Testis (tissue), 3 donors: Measurements from ENCODE around the gene KLHDC7B. TPM values are rescaled to one million over a fixed set of nuclear protein-coding genes. Genes with fewer than 3 reads are reported as not detected.
A peak's percentile ranks its signal among the peaks of the same experiment; 100 is the strongest.

Experiments used
- DNase-seq: peaks from one replicate; pipeline ENCODE4 v3.0.0-alpha.2; 2019
- H3K27ac ChIP-seq, 2 donors: fragments of 200-600 bp; sonication (generic); one replicate each; pipeline ENCODE4 v1.5.1; 2019
- H3K27me3 ChIP-seq: fragments of 200-600 bp; sonication (generic); one replicate; pipeline ENCODE4 v1.5.1; 2019
- H3K36me3 ChIP-seq: fragments of 200-600 bp; sonication (generic); one replicate; pipeline ENCODE4 v1.5.1; 2017; ENCODE audit warnings: low read depth; ENCODE audit errors: missing control alignments
- H3K4me1 ChIP-seq: fragments of 200-600 bp; sonication (generic); one replicate; pipeline ENCODE4 v1.5.1; 2019
- H3K4me3 ChIP-seq, 2 donors: fragments of 200-600 bp; sonication (generic); one replicate each; pipeline ENCODE4 v1.5.1; 2017 to 2019
- H3K9me3 ChIP-seq: fragments of 200-600 bp; sonication (generic); one replicate; pipeline ENCODE4 v1.5.1; 2017
- POLR2A ChIP-seq: fragments of 450-650 bp; IDR thresholded peaks from one replicate; pipeline ENCODE4 v1.6.1; 2017; ENCODE audit warnings: antibody characterized with exemption, mild to moderate bottlenecking, moderate library complexity
- WGBS, 2 donors: methylation state at CpG; one replicate each; pipeline ENCODE4 v1.1.5; 2018; 5-methylcytosine and 5-hydroxymethylcytosine counted together
- intact Hi-C: fragments of 100-400 bp; cut with DNase I; formaldehyde crosslinking; loops from one replicate; pipeline ENCODE4 v1.15.1; 2023; ENCODE audit warnings: low total_unique reads
- polyA plus RNA-seq: library from polyadenylated mRNA; stranded (reverse); fragments of 350-450 nt; fragmentation: Illumina TruSeq; extraction: RNeasy Lipid Tissue Mini Kit (QIAGEN cat#74804); gene quantifications from one replicate; pipeline ENCODE4 v1.2.3, GENCODE V29; 2014; ENCODE audit warnings: low read depth, low replicate concordance; ENCODE audit not compliant: insufficient read depth
- total RNA-seq, 2 donors: library from RNA; depleted of rRNA; stranded (reverse); fragments of >200 nt; gene quantifications; one replicate each; pipeline ENCODE4 v1.2.3, GENCODE V29; 2016
- TF ChIP-seq, protein P1 (sequence below), 3 experiments: fragments of 450-650 bp in 2 of 3; fragments of 200-600 bp in 1 of 3; sonication (generic) in 1 of 3; IDR thresholded peaks; one replicate each; pipeline ENCODE4 v1.5.1; 2016 to 2019; ENCODE audit warnings: antibody characterized with exemption in 3 of 3, mild to moderate bottlenecking in 2 of 3, moderate library complexity in 1 of 3

Gene KLHDC7B
- total and polyA plus RNA-seq, 3 donors from 2014 or later: 0.24 to 0.93 (median 0.51) TPM

DNA sequence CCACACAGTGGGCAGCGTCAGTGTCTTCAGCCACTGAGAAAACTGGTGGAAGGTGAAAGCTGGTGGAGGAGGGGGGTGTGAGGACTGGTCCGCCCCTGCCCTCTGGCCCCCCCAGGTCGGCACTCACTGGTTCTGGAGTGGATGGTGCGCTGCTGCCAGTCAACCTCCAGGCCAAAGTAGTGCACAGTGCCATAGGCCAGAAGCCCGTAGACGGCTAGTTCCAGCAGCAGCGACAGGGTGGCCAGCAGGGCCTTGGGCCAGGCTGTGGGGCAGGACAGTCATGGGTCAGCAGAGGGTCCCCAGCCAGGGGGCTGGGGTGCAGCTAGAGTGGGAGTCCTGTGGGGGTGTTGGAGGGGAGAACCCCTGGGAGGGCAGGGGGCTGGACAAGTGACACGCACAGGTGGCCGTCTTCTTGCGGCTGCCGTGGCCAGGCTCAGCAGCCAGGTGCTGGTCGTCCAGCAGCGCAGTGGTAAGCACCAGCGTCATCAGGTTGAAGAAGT is 40.4 kb upstream of the KLHDC7B start:
- H3K27me3 ChIP-seq: no peaks in the 10 kb centered on the region
- H3K4me1 ChIP-seq: peaks cover 9% of the 10 kb centered on the region
- H3K36me3 ChIP-seq: no peaks in the 10 kb centered on the region
- intact Hi-C loops: no loop called here
- TF ChIP-seq POLR2A: no peak
- TF ChIP-seq, protein P1, sequence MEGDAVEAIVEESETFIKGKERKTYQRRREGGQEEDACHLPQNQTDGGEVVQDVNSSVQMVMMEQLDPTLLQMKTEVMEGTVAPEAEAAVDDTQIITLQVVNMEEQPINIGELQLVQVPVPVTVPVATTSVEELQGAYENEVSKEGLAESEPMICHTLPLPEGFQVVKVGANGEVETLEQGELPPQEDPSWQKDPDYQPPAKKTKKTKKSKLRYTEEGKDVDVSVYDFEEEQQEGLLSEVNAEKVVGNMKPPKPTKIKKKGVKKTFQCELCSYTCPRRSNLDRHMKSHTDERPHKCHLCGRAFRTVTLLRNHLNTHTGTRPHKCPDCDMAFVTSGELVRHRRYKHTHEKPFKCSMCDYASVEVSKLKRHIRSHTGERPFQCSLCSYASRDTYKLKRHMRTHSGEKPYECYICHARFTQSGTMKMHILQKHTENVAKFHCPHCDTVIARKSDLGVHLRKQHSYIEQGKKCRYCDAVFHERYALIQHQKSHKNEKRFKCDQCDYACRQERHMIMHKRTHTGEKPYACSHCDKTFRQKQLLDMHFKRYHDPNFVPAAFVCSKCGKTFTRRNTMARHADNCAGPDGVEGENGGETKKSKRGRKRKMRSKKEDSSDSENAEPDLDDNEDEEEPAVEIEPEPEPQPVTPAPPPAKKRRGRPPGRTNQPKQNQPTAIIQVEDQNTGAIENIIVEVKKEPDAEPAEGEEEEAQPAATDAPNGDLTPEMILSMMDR (IDR thresholded peaks at IDR 0.05): no peak
- no peak overlapping the region for H3K4me3 ChIP-seq
- 89 to 92% methylated on average over 8 to 14 of the region's 14 CpGs for WGBS, 2 donors
- no peaks in the 10 kb centered on the region for H3K9me3 ChIP-seq
- DNase-seq: no peak
- H3K27ac ChIP-seq: no peak overlapping the region

DNA sequence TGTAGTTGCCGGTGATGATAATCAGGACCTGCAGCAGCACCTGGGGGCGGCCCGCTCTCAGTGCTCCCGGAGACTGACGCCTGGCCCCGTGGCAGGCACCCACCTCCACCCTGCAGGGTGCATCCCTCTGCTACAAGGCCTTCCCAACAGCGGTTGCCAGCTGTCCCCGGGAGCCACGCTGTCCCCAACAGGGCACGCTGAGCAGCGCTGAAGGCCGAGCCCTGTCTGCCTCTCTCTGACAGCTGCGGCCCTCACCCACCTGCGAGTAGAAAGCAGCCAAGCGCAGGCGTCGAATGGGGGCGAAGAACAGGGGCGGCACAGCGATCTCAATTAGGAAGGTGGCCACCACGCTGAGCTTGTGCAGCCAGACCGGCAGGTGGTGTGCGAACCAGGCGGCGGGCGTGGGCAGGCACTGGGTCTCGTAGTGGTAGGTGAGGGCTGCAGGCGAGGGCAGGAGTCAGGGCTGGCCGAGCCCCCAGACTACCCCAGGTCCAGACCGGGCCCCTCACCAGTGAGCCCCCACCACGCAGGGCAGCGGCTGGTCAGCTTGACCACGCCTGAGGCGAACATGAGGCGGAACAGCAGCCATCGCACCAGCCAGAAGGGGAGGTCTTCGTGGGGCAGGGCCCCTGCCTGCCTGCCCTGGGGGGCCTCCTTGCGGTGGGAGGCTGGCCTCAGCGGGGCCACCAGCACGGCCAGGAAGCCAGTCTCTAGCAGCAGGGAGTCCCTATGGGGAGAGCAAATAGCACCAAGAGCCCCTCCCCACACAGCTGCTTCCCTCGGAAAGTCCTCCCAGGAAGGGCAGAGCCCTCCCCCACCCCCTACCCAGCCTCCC is 39.7 kb upstream of the KLHDC7B start:
- Histone ChIP-seq H3K4me1 (peaks cover 9% of the 10 kb centered on the region), H3K36me3 (no peaks in the 10 kb centered on the region), H3K9me3 (no peaks in the 10 kb centered on the region), H3K27me3 (no peaks in the 10 kb centered on the region), H3K4me3 (peak overlapping the region in 1 of 2 donors; percentile 81), H3K27ac (no peak overlapping the region)
- 89 to 98% methylated on average over 4 to 41 of the region's 41 CpGs for WGBS, 2 donors
- TF ChIP-seq, protein P1 (IDR thresholded peaks at IDR 0.05): no peak
- no peak for TF ChIP-seq POLR2A
- DNase-seq: no peak
- intact Hi-C loops: no loop called here

DNA sequence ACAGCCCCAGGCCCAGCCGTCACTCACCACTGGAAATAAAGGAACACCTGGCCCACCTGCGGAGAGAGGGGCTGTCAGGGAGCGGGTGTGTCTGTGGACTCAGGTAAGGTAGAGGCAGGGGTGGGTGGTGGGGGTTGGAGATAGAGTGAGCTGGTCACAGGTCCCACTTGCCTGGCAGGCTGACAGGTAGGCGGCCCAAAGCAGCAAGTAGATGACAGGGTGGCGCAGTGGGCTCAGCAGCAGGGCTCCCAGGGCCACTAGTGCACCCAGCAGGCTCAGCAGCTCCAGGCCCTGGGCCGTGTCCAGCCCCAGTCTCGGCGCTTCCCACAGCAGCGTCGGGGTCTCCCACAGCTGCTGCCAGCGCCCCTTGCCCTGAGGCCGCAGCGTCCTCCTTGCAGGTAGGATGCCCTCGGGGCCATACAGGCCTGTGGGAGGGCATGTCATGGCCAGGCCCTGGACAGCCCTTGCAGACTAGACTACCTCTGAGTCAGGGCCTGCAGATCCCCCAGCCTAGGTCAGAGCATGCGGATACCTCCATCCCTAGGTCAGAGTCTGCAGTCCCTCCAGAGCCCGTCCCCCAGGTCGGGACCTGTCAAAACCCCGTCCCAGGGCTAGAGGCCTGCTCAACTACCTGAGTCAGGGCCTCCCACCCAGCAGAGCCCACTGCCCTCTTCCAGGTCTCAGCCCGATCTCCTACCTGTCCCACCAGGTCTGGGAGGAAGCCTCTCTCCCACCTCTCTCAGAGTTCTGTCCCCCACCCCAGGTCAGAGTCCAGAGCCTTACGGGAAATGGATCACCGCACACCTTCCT is 38.9 kb upstream of the KLHDC7B start:
- intact Hi-C loops: no loop called here
- 15 to 24% methylated on average over 7 to 21 of the region's 21 CpGs for WGBS, 2 donors
- DNase-seq: no peak

DNA sequence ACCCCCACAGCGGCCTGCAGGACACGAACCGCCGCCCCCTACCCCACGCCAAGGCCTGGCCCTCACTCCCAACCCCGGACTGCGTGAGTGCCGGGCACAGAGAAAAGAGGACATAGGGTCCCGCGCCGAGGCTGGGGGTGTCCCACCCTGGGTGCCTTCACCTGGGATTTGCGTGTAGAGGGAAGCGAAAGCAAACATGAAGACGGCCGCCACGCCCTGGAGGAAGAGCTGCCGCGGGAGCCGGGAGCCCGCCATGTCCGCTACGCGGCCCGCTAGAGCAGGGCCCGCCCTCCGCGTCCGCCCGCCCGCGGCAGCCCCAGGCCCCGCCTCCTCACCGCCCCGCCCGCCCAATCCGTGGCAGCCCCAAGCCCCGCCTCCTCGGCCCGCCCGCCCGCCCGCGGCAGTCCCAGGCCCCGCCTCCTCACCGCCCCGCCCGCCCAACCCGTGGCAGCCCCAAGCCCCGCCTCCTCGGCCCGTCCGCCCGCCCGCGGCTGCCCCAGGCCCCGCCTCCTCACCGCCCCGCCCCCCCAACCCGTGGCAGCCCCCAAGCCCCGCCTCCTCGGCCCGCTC is 38.2 kb upstream of the KLHDC7B start, which contains the start of gene LMF2:
TSS of gene LMF2 (minus strand) at position 282 of the 570 bp plus-strand sequence. CDS start at position 255, 27 bp downstream.
- Histone ChIP-seq H3K27ac (peak within 1 kb of the TSS; percentile 72 to 91), H3K4me1 (peaks cover 9% of the 10 kb centered on the region), H3K36me3 (no peaks in the 10 kb centered on the region), H3K27me3 (no peaks in the 10 kb centered on the region), H3K4me3 (peak within 1 kb of the TSS; percentile 81 to 94), H3K9me3 (no peaks in the 10 kb centered on the region)
- TF ChIP-seq POLR2A: no peak
- TF ChIP-seq, protein P1 (IDR thresholded peaks at IDR 0.05): no peak
- intact Hi-C loops: no loop called here
- DNase-seq: peak; percentile 92
- WGBS, 2 donors: 0% methylated on average over 28 of the region's 62 CpGs; no CpG with 5 or more reads in 1 of the 2 donors

More for the DNA sequence above, 38.9 kb upstream of the KLHDC7B start:
- Histone ChIP-seq H3K27me3 (no peaks in the 10 kb centered on the region), H3K9me3 (no peaks in the 10 kb centered on the region), H3K4me1 (peaks cover 9% of the 10 kb centered on the region), H3K27ac (peak overlapping the region; percentile 72 to 85), H3K4me3 (peak overlapping the region; percentile 81), H3K36me3 (no peaks in the 10 kb centered on the region)
- no peak for TF ChIP-seq POLR2A
- TF ChIP-seq, protein P1 (IDR thresholded peaks at IDR 0.05): no peak
